Ramos (cell line): ENCODE results near the gene ZNF692.
"Not testable (repeated sequence)": the region's sequence is repeated elsewhere in the genome, so short reads cannot be mapped to it uniquely, and the experiment has no call there.

ENCODE experiments used
- in situ Hi-C: fragments of 300-500 bp; cut with MboI; formaldehyde crosslinking; loops from one replicate; pipeline ENCODE4 v1.14.3; 2022; ENCODE audit warnings: low sequenced_read_pairs; ENCODE audit not compliant: unreplicated experiment

Gene ZNF692

DNA sequence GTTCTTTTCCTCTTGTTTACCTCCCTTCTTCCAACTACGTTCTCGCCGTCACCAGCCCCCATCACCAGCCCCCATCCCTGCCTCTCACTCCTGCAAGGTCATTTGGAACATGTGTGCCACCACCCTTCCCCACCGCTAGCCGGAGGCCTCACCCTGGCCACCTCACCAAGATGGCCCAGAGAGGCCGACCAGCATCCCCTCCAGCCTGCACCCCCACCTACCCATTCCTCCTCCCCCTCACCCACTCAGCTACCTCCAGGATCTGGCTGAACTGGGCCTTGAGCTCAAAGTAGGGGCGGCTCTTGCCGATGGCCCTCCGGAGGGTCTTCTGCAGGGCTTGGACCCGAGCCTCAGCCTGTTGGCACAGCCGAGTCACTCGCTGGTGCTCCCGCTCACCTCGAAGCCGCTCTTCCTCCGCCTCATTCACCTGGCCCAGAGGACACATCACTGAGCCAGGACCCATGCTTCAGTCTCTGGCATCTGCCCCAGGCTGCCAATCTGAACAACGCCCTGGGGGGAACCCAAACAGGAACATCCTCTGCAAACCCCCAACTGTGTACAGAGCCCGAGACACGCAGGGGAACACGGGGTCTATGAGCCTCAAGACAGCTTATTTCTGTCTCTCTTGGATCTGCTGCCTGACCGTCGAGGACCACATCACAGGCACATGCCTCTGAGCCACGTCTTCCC is 46.0 kb downstream of the ZNF692 start:
- in situ Hi-C loops, result no loop called here

DNA sequence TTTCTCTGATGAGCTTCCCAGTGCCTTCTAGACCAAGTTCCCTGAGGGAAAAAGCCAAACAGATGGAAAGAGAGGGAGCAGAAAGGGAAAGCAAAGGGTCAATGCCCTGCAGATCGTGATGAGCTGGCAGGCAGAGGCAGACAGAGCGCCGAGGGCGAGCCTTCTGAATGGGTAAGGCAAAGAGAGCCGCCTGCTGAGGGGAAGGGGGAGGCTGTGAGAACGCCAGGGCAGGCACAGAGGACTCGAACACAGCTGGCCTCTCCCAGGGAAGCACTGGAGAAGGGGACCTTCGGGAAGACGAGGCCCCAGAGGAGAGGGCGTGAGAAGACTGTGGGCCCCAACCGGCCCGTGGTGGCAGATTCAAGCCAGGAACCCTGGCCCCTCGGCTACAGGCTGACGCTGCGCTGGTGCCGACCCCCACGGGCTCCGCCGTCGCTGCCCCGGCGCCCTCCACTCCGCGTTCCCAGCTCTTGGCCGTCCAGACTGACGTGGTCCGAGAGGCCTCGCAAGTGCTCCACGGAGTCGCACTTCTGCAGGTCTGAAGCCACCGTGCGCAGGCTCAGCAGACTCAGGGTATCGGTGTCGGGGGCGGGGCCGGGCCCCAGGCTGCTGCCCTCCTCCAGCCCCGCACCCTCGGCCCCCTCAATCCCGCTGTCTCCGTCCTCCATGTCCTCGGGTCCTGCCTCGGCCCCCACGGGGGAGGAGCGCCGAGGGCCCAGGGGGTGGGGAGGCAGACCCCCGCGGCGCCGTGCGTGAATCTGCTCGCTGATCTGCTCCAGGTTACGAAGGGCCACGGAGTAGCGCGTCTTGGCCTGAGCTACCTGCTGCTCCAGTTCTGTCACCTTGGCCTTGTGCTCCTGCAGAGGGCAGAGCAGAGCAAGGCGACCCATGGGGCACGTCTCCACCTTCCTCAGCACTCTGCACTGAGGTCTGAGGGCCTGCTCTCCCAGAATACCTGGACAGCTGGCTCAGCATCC is 47.1 kb downstream of the ZNF692 start:
- in situ Hi-C loops, result no loop called here

DNA sequence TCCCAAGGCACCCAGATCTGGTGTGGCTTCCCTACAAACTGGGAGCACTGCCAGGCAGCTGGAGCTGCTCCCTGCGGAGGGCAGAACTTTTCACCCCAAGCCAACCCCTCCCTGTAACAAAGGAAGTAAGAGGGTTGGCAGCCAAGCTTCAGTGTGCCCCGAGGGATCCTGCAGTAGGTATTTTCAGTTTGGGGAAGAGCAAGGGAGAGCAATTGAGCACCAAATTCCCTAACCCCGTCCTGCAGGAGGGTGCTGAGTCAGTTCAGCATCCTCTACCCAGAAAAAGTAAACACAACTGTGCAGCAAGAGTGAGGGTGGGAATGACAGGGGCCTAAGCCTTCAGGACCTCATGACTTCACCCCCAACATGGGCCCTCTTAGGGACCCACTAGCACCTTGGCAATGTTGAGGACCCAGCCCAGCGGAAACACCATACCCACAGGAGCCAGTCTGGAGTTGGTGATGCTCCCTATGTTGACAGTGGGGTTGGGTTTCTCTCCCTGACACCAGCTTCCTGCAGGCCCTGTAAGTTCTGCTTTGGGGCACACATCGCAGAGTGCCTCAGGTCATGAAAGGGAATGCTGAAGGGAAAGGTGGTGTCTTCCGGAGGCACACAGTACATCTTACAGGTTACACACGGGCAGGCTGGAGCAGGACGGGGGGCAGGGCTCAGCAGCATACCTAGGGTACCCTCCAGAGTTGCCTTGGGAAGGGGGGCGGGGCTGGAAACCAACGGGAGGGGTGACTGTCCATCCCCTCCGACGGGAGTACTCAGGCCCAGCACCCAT is 48.0 kb downstream of the ZNF692 start:
- in situ Hi-C loops, result no loop called here

DNA sequence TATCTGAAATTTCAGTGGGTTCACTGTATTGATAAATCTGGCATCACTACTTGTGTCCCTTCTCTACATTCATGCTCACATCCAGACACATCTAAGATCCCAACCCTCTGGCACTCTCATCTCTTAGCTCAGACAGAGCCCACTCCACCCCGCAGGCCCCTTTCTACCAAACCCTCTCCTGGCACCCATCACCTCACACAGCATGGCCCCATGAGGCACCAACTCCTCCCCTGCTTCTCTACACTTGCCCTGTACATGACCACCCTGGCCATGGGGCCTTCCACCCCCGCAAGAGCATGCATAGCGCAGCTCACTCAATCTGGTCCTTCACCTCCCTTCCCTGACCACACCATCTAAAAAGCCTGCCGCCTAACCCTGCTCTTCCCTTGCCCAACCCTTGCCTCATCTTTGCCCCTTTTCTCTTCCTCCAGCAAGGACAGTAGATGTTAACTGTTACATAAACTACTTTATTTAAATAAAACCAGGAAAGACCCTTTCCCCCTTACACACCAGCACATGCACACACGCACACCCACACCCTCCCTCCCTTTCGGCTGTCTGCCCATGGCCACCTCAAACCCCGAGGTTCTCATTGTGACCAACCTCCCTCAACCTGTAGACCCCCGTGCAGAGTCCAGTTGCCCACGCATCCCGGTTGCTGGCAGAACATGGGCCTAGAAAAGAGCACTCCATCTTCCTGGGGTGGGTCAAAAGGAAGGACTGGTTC is 48.7 kb downstream of the ZNF692 start:
- in situ Hi-C loops, result no loop called here

DNA sequence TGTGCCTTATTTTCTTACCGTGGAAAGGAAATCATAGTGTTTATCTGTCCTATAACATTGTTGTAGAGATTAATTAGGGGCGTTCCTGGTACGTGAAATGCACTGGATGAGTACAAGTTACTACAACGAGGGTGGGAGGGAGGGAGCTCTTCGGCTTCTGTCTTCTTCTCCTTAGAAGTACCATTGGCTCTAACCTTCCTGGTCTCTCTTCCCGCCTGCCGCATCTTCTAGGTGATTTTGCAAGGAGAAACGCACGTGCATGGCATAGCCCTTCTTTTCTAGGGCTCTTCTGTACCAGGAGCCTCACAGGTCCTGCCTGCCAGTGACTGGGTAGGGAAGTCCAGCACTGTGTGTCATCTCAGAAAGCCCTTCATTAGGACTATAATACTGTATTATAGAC is 50.0 kb downstream of the ZNF692 start:
- in situ Hi-C loops, result no loop called here

DNA sequence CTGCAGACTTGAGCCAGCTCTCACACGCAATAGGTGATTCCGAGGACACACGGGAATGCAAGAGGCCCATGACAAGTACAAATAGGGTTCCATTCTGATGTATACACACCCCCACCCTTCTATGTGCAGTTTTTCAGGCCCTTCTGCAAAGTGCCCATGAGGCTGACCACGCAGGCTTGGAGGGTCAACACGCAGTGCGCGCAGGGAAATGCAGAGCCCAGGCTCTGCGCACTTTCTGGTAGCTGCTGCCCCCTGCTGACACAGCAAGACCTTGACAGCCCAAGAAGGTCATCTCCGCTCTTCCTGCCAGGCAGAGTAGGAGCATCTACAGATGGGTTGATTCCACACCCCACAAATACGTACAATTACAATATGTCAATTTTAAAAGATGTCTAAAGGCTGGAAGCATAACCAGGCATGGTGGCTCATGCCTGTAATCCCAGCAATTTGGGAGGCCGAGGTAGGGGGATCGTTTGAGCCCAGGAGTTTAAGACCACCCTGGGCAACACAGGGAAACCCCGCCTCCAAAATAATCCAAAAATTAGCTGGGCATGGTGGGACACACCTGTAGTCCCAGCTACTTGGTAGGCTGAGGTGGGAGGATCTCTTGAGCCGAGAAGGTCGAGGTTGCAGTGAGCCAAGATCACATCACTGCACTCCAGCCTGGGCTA is 51.7 kb downstream of the ZNF692 start:
- in situ Hi-C loops, result no loop called here

DNA sequence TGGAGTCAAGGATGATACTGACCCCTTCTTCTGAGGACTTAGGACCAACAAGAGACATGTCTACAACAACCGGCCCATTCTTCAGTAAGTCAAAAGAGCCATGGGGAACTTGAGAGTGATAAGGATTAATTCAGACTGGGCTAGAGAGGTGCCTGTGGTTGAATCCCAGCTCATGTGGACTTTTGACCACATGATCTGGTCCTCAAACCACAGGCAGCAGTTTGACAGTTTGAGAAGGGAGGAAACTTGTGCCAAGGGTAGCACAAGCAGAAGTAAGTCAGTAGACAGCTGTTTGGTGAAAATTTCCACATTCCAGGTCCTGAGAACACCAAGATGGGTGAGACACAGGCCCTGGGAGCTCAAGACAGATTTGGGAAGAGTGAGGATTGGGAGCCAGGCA is 53.0 kb downstream of the ZNF692 start:
- in situ Hi-C loops, result no loop called here

DNA sequence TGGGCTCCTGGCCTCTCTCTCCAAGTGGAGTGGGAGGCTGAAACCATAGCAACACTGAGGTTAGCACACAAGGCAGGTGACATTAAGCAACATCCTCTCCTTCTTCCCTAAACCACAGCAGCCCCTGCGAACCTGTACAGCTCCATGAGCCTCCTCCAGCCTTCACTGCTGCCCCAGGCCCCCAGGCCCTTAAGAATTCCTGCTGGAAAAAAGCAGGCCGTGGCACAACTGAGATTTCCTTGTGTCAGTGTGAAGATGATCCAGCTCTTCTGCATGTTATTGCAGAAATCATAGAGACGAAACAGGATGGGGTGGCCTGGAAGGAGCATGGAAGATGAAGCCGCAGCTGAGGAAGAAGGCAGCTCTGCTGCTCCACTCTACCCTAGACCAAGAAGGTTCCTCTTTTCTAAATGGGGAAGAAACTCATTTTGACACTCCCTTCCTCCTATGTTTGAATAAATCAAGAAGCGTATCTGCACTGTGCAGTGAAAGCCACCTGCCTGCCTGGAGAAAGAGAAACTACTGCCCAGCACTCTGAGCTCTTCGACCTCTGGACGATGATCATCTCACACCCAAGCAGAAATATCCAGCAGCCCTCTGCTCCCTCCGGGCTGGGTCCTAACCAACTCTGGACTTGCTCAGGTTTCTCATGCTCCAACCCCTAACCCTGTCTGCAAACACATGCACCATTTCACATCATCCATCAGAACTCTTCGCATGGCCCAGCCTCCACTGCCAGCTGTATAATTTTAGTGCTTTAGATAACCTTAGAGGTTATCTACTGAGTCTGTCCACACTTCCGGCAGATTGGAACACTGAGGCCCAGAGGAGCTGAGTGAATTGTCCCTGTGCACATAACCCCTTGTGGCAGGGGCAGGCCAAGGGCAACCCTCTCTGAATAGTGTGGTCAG is 53.9 kb downstream of the ZNF692 start:
- in situ Hi-C loops, result no loop called here

DNA sequence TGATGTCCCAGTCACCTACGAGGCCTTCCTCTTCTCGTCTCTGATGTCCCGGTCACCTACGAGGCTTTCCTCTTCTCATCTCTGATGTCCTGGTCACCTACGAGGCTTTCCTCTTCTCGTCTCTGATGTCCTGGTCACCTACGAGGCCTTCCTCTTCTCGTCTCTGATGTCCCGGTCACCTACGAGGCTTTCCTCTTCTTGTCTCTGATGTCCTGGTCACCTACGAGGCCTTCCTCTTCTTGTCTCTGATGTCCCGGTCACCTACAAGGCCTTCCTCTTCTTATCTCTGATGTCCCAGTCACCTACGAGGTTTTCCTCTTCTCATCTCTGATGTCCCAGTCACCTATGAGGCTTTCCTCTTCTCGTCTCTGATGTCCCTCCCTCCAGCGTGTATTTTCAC is 55.4 kb downstream of the ZNF692 start:
- in situ Hi-C loops, result not testable (repeated sequence)

DNA sequence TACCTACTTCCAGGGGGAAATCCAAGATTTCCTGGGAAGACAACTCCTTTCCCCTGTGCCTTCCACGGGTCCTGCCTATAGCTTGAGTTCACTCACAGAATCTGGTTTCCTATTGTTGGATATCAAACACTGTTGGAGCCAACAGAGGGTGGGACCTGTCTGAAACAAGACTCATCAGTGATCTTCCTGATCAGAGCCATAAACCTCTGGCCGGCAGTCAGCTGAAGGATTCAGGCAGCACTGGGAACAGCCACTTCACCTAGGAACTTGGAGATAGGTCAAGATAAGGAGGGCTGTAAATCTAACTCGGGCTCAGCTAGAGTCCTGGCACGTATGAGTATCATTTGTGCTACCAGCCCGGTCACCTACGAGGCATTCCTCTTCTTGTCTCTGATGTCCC is 56.4 kb downstream of the ZNF692 start:
- in situ Hi-C loops, result no loop called here

DNA sequence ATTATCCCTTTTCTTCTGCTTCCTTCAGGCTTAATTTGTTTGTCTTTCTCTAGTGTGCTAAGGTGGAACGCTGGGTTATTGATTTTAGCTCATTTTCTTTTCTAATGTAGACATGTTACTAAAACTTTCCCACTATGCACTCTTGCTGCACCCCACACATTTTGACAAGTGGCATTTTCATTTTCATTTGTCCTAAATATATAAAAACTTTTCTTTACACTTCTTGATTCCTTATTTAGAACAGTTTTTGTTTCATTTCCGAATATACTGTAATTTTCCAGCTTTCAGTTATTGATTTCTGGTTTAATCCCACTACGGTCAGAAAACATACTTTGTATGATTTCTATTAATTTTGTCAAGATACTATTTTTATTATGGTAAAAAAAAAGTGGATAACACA is 58.4 kb downstream of the ZNF692 start:
- in situ Hi-C loops, result no loop called here
